ENCODE results near the gene SELENOS.

SELENOS gene

GRCh38 chr15:101250873-101251829 lies 26.1 kb downstream of the SELENOS start:
- DNase-seq (ENCODE audit: low spot score) = peak; percentile 37

DNA sequence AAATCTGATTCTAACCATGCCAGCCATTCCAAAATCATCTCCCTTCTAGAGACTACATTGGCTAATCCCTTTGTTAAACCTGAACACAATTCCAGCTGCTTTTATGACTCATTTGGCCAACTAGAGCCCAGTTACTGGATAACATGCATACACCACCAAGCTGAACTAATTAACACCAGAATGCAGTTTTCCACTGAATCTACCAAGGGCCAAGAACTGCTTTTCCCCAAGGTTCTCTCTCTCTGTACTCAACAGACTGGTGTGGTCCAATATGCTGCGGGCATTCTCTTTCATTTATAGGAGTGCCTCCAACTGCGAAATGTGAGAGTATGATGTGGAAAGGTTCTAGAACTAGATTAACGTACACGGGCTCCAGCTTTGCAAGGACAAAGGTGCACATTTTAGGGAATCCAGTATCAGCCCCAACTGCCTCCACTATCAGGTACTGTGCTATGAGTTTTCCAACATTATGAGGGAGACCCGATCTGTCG lies 26.9 kb downstream of the SELENOS start:
- peak; percentile 58 for DNase-seq (ENCODE audit: low spot score)

DNA sequence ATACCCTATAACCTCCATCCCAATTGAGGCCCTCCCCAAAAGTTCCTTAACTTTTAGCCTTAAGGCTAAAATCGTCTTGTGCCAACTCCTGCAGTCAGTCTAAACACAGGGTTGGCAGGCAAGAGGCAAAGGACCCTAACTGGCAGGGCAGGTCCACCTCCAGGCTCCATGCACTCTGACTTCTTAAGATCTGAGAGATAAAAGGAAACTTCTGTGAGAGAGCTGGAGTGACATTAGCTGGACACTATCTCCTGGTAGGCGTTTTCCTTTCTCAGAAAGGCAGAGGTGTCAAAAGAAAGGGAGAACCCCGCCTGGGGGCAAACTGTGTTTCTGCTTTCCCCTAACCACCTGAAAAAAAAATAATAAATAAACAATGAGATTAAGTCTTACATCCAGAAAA lies 29.0 kb downstream of the SELENOS start:
- no peak for DNase-seq (ENCODE audit: low spot score)

- DNase-seq (ENCODE audit: low spot score) = no peak
Observed at GRCh38 chr15:101246824-101247745, 30.2 kb downstream of the SELENOS start.

DNA sequence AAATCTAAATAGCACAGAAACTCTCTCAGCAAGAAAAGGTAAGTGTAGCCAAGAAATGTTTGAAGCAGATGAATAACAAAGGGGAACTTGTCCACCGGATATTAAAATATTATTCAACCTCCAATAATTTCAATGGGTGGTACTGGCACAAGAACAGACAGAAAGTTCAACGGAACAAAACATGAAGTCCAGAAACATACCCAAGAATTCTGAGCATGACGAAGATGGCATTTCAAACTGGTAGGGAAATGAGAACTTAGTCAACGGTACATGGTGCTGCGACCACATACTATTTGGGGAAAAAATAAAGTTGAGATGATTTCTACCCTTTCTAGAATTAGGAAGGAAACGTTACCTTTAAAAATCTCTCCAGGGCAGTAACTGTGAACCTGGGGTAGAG lies 30.9 kb downstream of the SELENOS start:
- DNase-seq (ENCODE audit: low spot score) = no peak

GRCh38 chr15:101244889-101245668 lies 32.2 kb downstream of the SELENOS start:
- DNase-seq (ENCODE audit: low spot score) = no peak

GRCh38 chr15:101244036-101244781 lies 33.1 kb downstream of the SELENOS start:
- DNase-seq (ENCODE audit: low spot score) = no peak

- DNase-seq (ENCODE audit: low spot score) = no peak
Observed at GRCh38 chr15:101243420-101243819, 33.9 kb downstream of the SELENOS start.

DNA sequence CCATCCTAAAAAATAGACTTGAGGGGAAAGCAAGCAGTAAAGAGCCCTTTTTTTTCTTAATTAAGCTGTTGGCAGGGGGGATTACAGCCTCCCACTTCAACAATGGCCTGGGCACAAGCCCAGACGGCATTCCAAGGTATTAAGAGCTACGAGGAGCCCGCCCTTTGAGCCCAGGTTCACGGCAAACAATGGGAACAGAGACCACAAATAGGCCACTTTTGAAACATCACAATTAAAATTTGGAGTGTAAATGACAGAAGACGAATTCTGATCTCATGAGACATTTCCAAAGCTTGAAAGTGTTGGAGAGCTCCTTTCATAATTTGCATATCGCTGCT lies 34.3 kb downstream of the SELENOS start:
- DNase-seq (ENCODE audit: low spot score) = no peak

- no peak for DNase-seq (ENCODE audit: low spot score)
Observed at GRCh38 chr15:101242160-101242998, 34.9 kb downstream of the SELENOS start.

GRCh38 chr15:101240358-101240757 lies 36.9 kb downstream of the SELENOS start:
- DNase-seq (ENCODE audit: low spot score) = no peak

GRCh38 chr15:101239724-101240136 lies 37.6 kb downstream of the SELENOS start:
- no peak for DNase-seq (ENCODE audit: low spot score)

- DNase-seq (ENCODE audit: low spot score) = no peak
Observed at GRCh38 chr15:101237251-101237650, 40.0 kb downstream of the SELENOS start.

DNA sequence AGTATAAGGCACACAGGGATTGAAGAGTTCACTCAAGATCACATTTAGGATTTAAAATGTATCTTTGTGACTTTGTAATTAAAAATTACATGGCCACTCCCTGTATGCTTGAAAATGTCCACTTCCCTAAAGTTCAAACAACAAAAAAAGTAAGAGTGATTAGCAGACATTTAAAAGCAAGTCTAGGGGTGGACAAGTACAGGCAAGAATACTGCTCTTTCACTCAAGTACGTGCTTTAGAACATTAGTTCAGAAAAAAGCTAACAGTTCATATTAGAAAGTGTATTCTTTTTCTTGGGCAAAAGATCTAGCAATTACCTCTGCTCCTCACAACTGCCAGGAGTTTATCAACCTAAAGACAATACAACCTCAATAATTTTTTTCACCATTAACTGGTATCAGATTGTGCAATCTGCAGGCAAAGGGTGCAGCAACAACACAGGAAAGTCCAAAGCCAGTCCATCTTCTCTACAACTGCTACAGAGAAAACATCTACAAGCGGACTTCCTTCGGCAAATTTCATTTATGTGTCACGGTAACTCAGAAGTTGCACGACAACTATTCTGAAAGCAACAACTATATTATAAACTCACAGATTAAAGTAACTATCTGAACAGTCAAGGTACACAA lies 43.5 kb downstream of the SELENOS start:
- no peak for DNase-seq (ENCODE audit: low spot score)

DNA sequence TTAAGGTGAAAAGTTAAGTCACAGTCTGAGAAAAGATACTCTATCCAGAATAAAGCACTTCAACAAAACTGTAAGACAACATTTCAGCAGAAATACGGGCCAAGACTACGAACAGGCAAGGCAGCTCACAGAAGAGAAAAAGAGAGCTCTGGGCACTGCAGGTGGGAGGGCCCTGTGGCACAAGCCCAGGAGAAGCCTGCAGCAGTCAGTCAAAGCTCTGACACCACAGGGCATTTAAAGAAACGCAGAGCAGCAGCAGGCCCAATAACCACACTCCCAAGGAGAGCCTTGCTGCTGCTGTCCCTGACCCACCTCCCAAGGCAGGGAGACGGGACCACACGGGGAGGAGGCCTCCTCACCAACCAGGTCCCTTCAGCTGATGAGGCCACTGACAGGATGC lies 44.6 kb downstream of the SELENOS start:
- no peak for DNase-seq (ENCODE audit: low spot score)

DNA sequence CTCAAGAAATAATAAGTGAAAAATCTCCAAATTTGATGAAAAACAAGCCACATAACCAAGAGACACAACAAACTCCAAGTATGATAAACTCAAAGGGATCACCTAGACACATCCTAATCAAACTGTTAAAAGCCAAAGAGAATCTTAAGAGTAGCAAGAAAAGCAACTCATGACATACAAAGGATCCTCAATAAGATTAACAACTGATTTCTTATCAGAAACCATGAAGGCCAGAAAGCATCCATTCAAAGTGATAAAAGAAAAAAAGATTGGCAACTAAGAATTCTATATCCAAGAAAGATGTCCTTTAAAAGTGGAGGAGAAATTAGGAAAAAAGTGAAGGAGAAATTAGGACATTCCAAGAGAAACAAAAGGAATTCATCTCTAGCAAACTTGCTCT lies 49.0 kb downstream of the SELENOS start:
- DNase-seq (ENCODE audit: low spot score) = no peak

DNA sequence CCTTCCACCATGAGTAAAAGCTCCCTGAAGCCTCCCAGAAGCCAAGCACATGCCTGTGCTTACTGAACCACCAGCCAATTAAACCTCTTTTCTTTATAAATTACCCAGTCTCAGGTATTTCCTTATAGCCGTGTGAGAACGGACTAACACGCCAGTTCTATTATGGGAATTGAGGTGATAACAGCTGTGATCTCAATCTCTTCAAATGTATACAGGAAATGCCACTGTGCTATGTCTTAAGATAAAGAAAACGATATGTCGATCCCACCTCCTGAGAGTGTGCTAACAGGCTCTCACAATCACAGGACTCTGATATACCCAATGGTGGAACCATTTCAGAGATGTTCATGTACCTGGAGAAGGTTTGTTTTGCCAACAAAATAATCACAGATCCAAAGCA lies 51.6 kb downstream of the SELENOS start:
- no peak for DNase-seq (ENCODE audit: low spot score)

Data from kidney capillary endothelial cell (primary cell).